H9 (cell line): ENCODE data around the gene UNC5C. TPM values are rescaled to one million over a fixed set of nuclear protein-coding genes. Genes with fewer than 3 reads are reported as not detected.

Source experiments
- DNase-seq: peaks from one replicate; pipeline ENCODE4 v3.0.0-alpha.2; 2017
- H2AFZ ChIP-seq: one replicate; pipeline ENCODE4 v1.6.1; 2013; ENCODE audit warnings: mild to moderate bottlenecking, low read length, control low read depth, moderate library complexity
- H2AK5ac ChIP-seq: 2 replicates; pipeline ENCODE4 v1.6.1; 2013; ENCODE audit warnings: low read length, control low read depth, mixed read lengths; ENCODE audit not compliant: insufficient read length
- H2BK120ac ChIP-seq: one replicate; pipeline ENCODE4 v1.6.1; 2013; ENCODE audit warnings: low read depth, mild to moderate bottlenecking, low read length, control low read depth, inconsistent platforms; ENCODE audit not compliant: poor library complexity, severe bottlenecking
- H2BK12ac ChIP-seq: 2 replicates; pipeline ENCODE4 v1.6.1; 2013; ENCODE audit warnings: low read length, control low read depth, mixed read lengths, low read depth; ENCODE audit not compliant: insufficient read length
- H2BK15ac ChIP-seq: 2 replicates; pipeline ENCODE4 v1.6.1; 2013; ENCODE audit warnings: low read depth, low read length, control low read depth
- H2BK20ac ChIP-seq: one replicate; pipeline ENCODE4 v1.6.1; 2013; ENCODE audit warnings: low read depth, mild to moderate bottlenecking, low read length, control low read depth, inconsistent platforms; ENCODE audit not compliant: poor library complexity, severe bottlenecking
- H2BK5ac ChIP-seq: 2 replicates; pipeline ENCODE4 v1.6.1; 2013; ENCODE audit warnings: low read length, control low read depth, mixed read lengths; ENCODE audit not compliant: insufficient read length
- H3K14ac ChIP-seq: 2 replicates; pipeline ENCODE4 v1.6.1; 2013; ENCODE audit warnings: low read length, control low read depth; ENCODE audit not compliant: insufficient read depth
- H3K18ac ChIP-seq: 2 replicates; pipeline ENCODE4 v1.6.1; 2013; ENCODE audit warnings: low read depth, mild to moderate bottlenecking, mixed read lengths, low read length, control low read depth; ENCODE audit not compliant: insufficient read length
- H3K23ac ChIP-seq: 2 replicates; pipeline ENCODE4 v1.6.1; 2013; ENCODE audit warnings: low read length, control low read depth, mixed read lengths, low read depth; ENCODE audit not compliant: insufficient read length
- H3K23me2 ChIP-seq: 2 replicates; pipeline ENCODE4 v1.6.1; 2013; ENCODE audit warnings: low read depth, mild to moderate bottlenecking, mixed read lengths, low read length, control low read depth; ENCODE audit not compliant: insufficient read length, poor library complexity, severe bottlenecking
- H3K27ac ChIP-seq: 2 replicates; pipeline ENCODE4 v1.5.1; 2013; ENCODE audit warnings: low read length, control low read depth, mixed read lengths, low read depth; ENCODE audit not compliant: insufficient read length
- H3K27me3 ChIP-seq: 2 replicates; pipeline ENCODE4 v1.6.1; 2013; ENCODE audit warnings: low read length, control low read depth, inconsistent platforms; ENCODE audit not compliant: insufficient read depth
- H3K4ac ChIP-seq: 2 replicates; pipeline ENCODE4 v1.6.1; 2013; ENCODE audit warnings: low read depth, mild to moderate bottlenecking, control low read depth, inconsistent platforms, low read length, moderate library complexity
- H3K4me1 ChIP-seq: 2 replicates; pipeline ENCODE4 v1.6.1; 2013; ENCODE audit warnings: low read length, control low read depth, inconsistent platforms; ENCODE audit not compliant: insufficient read depth
- H3K4me2 ChIP-seq: 2 replicates; pipeline ENCODE4 v1.6.1; 2013; ENCODE audit warnings: low read length, control low read depth, mixed read lengths; ENCODE audit not compliant: insufficient read length, insufficient read depth
- H3K56ac ChIP-seq: 2 replicates; pipeline ENCODE4 v1.6.1; 2013; ENCODE audit warnings: low read depth, mild to moderate bottlenecking, mixed read lengths, low read length, control low read depth; ENCODE audit not compliant: insufficient read length
- H3K79me1 ChIP-seq: 2 replicates; pipeline ENCODE4 v1.6.1; 2013; ENCODE audit warnings: low read depth, mild to moderate bottlenecking, moderate library complexity, low read length, control low read depth, inconsistent platforms; ENCODE audit not compliant: insufficient read depth, poor library complexity, severe bottlenecking
- H3K79me2 ChIP-seq: 2 replicates; pipeline ENCODE4 v1.6.1; 2013; ENCODE audit warnings: low read length, control low read depth, inconsistent platforms; ENCODE audit not compliant: insufficient read depth
- H3K9ac ChIP-seq: 2 replicates; pipeline ENCODE4 v1.6.1; 2013; ENCODE audit warnings: low read length, control low read depth, mixed read lengths; ENCODE audit not compliant: insufficient read length; ENCODE audit errors: extremely low read depth
- H3K9me3 ChIP-seq: one replicate; pipeline ENCODE4 v1.6.1; 2013; ENCODE audit warnings: low read depth, low read length, inconsistent platforms; ENCODE audit not compliant: control insufficient read depth
- H3T11ph ChIP-seq: one replicate; pipeline ENCODE4 v1.6.1; 2013; ENCODE audit warnings: mild to moderate bottlenecking, low read length, control low read depth, inconsistent platforms
- H4K20me1 ChIP-seq: one replicate; pipeline ENCODE4 v1.6.1; 2013; ENCODE audit not compliant: control insufficient read depth, insufficient read length, insufficient read depth
- H4K5ac ChIP-seq: 2 replicates; pipeline ENCODE4 v1.6.1; 2013; ENCODE audit warnings: low read depth, mild to moderate bottlenecking, mixed read lengths, low read length, control low read depth; ENCODE audit not compliant: insufficient read length
- H4K8ac ChIP-seq: replicated peaks from 2 replicates; pipeline ENCODE4 v1.6.1; 2013; ENCODE audit warnings: low read length, control low read depth, mixed read lengths, low read depth; ENCODE audit not compliant: insufficient read length
- H4K91ac ChIP-seq: 2 replicates; pipeline ENCODE4 v1.6.1; 2013; ENCODE audit warnings: low read depth, mild to moderate bottlenecking, moderate library complexity, mixed read lengths, low read length, control low read depth; ENCODE audit not compliant: insufficient read length
- H3K27ac Mint-ChIP-seq, 3 experiments: 2 replicates in 2 of 3; 3 replicates in 1 of 3; pipeline ENCODE4 v1.8.0; 2020 to 2021; ENCODE audit warnings: mixed read lengths in 3 of 3, mild to moderate bottlenecking in 1 of 3, moderate library complexity in 1 of 3
- H3K27me3 Mint-ChIP-seq: 2 replicates; pipeline ENCODE4 v1.8.0; 2021; ENCODE audit warnings: low read depth, mild to moderate bottlenecking, moderate library complexity, mixed read lengths
- H3K36me3 Mint-ChIP-seq, 3 experiments: 2 replicates in 2 of 3; 3 replicates in 1 of 3; pipeline ENCODE4 v1.8.0; 2020 to 2021; ENCODE audit warnings: low read depth in 3 of 3, mixed read lengths in 3 of 3; ENCODE audit not compliant: insufficient read depth in 1 of 3
- H3K4me1 Mint-ChIP-seq, 2 experiments: 2 replicates each; pipeline ENCODE4 v1.8.0; 2020; ENCODE audit warnings: mixed read lengths in 2 of 2
- H3K4me3 Mint-ChIP-seq, 2 experiments: 2 replicates in 1 of 2; 3 replicates in 1 of 2; pipeline ENCODE4 v1.8.0; 2020 to 2021; ENCODE audit warnings: mild to moderate bottlenecking in 2 of 2, mixed read lengths in 2 of 2, moderate library complexity in 1 of 2
- H3K9me3 Mint-ChIP-seq, 2 experiments: 2 replicates in 1 of 2; 3 replicates in 1 of 2; pipeline ENCODE4 v1.8.0; 2020; ENCODE audit warnings: mild to moderate bottlenecking in 2 of 2, mixed read lengths in 2 of 2, moderate library complexity in 1 of 2
- WGBS: extraction: QIAGEN DNeasy Blood & Tissue Kit; methylation state at CpG from one replicate; pipeline ENCODE4 v1.1.7; 2013; ENCODE audit warnings: missing lambda C conversion rate, low lambda C conversion rate, mixed read lengths; ENCODE audit not compliant: insufficient read length; ENCODE audit errors: extremely low coverage; 5-methylcytosine and 5-hydroxymethylcytosine counted together
- total RNA-seq: library from RNA; stranded (reverse); gene quantifications from 2 replicates; pipeline ENCODE4 v1.2.1, GENCODE V29; 2021
- TF ChIP-seq, protein P1 (sequence below): fragments of 200-600 bp; sonication (generic); conservative IDR thresholded peaks from 3 replicates; pipeline ENCODE4 v1.8.0; 2021; ENCODE audit warnings: antibody characterized with exemption, mild to moderate bottlenecking

UNC5C gene
- total RNA-seq, 1 experiment from 2014 or later, result not detected

- Mint-ChIP-seq H3K9me3 (no peaks in the 10 kb centered on the region), H3K4me1 (peaks cover 7 to 10% of the 10 kb centered on the region in 2 experiments), H3K27ac (no peak overlapping the region; a peak in 1 of 7 replicates), H3K4me3 (no peak overlapping the region), H3K36me3 (no peaks in the 10 kb centered on the region; a peak in 1 of 7 replicates), H3K27me3 (no peaks in the 10 kb centered on the region)
- H3K79me2 ChIP-seq, result no peaks in the 10 kb centered on the region
- WGBS, result no CpG with 5 or more reads among the region's 2 CpGs
- H4K8ac ChIP-seq, result no peak overlapping the region
- H3K14ac ChIP-seq, result no peak overlapping the region
- no peak overlapping the region for H2BK15ac ChIP-seq
- no peak overlapping the region for H2BK12ac ChIP-seq
- no peak overlapping the region for H3K4ac ChIP-seq
- no peak overlapping the region for H3K9ac ChIP-seq
- no peak overlapping the region for H2BK5ac ChIP-seq
- TF ChIP-seq, protein P1, sequence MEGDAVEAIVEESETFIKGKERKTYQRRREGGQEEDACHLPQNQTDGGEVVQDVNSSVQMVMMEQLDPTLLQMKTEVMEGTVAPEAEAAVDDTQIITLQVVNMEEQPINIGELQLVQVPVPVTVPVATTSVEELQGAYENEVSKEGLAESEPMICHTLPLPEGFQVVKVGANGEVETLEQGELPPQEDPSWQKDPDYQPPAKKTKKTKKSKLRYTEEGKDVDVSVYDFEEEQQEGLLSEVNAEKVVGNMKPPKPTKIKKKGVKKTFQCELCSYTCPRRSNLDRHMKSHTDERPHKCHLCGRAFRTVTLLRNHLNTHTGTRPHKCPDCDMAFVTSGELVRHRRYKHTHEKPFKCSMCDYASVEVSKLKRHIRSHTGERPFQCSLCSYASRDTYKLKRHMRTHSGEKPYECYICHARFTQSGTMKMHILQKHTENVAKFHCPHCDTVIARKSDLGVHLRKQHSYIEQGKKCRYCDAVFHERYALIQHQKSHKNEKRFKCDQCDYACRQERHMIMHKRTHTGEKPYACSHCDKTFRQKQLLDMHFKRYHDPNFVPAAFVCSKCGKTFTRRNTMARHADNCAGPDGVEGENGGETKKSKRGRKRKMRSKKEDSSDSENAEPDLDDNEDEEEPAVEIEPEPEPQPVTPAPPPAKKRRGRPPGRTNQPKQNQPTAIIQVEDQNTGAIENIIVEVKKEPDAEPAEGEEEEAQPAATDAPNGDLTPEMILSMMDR, result no peak
- H3K23me2 ChIP-seq, result no peaks in the 10 kb centered on the region
- H3K9me3 ChIP-seq, result no peaks in the 10 kb centered on the region
- H4K5ac ChIP-seq, result no peak overlapping the region
- H3K56ac ChIP-seq, result no peak overlapping the region
- no peak overlapping the region for H3K4me2 ChIP-seq
- no peaks in the 10 kb centered on the region for H3K79me1 ChIP-seq
- no peak overlapping the region for H2BK120ac ChIP-seq
- no peaks in the 10 kb centered on the region for H3K27me3 ChIP-seq
- H2AFZ ChIP-seq, result no peak overlapping the region
- H4K20me1 ChIP-seq, result no peaks in the 10 kb centered on the region
- no peaks in the 10 kb centered on the region; the same call in 1 of the 2 replicates for H3K4me1 ChIP-seq
- no peak for DNase-seq
- H3K27ac ChIP-seq, result no peak overlapping the region
- H2BK20ac ChIP-seq, result no peak overlapping the region
- H2AK5ac ChIP-seq, result no peak overlapping the region
- no peak overlapping the region for H3K18ac ChIP-seq
- no peak overlapping the region for H4K91ac ChIP-seq
- H3K23ac ChIP-seq, result no peak overlapping the region
- H3T11ph ChIP-seq, result no peak overlapping the region
These were observed 37.9 kb downstream of the UNC5C start for GRCh38 chr4:95510877-95511276.
